Measurements from ENCODE around the gene FMNL1.

DNA sequence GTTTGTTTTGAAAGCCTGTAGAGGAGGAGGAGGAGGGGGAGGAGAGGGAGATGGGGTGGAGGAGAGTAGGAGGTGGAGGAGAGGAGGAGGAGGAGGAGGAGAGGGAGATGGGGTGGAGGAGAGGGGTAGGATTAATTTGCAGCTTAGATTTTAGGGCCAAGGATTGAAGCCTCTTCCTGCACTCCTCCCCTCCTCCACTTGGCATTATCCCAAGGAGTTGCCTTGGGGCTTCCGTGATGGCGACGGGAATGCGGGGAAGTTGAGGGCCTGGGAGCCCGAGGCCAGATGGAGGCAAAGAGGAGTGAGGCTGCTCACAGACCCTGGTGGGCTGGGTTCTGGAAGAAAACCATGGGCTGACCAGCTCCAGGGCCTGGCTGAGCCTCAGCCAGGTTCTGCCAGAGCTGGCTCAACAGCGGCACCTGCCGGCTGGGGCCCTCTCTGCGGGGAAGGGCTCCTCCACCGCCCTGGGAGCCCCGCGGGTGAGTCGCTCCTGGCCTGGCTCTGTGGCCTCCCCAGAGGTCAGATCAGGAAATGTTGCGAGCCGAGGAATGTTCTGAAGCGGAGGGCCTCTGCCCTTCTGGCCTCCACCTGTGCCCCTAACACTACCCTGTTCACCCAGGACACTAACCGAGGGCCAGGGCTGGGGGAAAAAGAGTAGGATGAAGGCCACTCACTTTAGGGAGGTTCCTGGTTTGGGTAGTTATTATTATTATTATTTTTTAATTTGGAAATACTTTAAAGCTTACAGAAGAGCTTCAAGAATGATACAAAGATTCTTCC lies 23.9 kb upstream of the FMNL1 start:
- no peak for TF ChIP-seq ZNF274 (IDR thresholded peaks at IDR 0.05; ENCODE audit: low read depth, low read length)
- no peak for TF ChIP-seq YY1 (IDR thresholded peaks at IDR 0.05; ENCODE audit: insufficient read depth, insufficient read length)
- no peak for TF ChIP-seq SUZ12 (IDR thresholded peaks at IDR 0.05; ENCODE audit: extremely low read depth, insufficient read depth, insufficient read length)
